HepG2 (cell line): Measurements from ENCODE around the gene KCNT1. TPM values are rescaled to one million over a fixed set of nuclear protein-coding genes. Genes with fewer than 3 reads are reported as not detected.

ENCODE experiments used
- ATAC-seq: fragments of 200-7000 bp; cut with Tn5 transposase; 3 replicates; pipeline ENCODE4 v1.9.1; 2020; ENCODE audit warnings: mild to moderate bottlenecking, moderate library complexity
- BruUV-seq: library from RNA; stranded (reverse); fragments of 400-500 nt; replicated peaks from 2 replicates; lab custom pipeline; 2021; lab: Mats Ljungman, UMichigan
- CTCF ChIA-PET: fragments of 300-600 bp; formaldehyde crosslinking; extraction: SDS; loops from one replicate; lab custom pipeline; 2021; ENCODE audit warnings: low total read pairs, inconsistent platforms, low intra/inter-chr PET ratio; lab: Yijun Ruan, JAX
- POLR2A ChIA-PET: fragments of 350-600 bp; sonication (Branson Sonifier 250); formaldehyde crosslinking; loops from one replicate; lab custom pipeline; 2020; ENCODE audit warnings: antibody characterized with exemption, inconsistent platforms; lab: Yijun Ruan, JAX
- DNase-seq: peaks from one replicate; pipeline ENCODE4 v3.0.0-alpha.2; 2015; ENCODE audit warnings: low spot score
- FAIRE-seq: peaks from 3 replicates; lab custom pipeline; 2011; peaks lifted over from hg19 to GRCh38; lab: Jason Lieb, UNC
- H2AFZ ChIP-seq: one replicate; pipeline ENCODE4 v1.6.1; 2011; ENCODE audit warnings: low read length, inconsistent platforms
- H3K27ac ChIP-seq: fragments of 300-600 bp; 3 replicates; pipeline ENCODE4 v1.8.0; 2011; ENCODE audit warnings: mixed run types, mild to moderate bottlenecking, mixed read lengths, low read length, inconsistent platforms; ENCODE audit not compliant: insufficient read depth; ENCODE audit errors: extremely low read length
- H3K27me3 ChIP-seq, 2 experiments: fragments of 200-600 bp in 1 of 2; 2 replicates in 1 of 2; 3 replicates in 1 of 2; pipeline versions ENCODE4 v1.6.0 to v1.8.0; 2011; ENCODE audit warnings: low read length in 2 of 2, mild to moderate bottlenecking in 2 of 2, moderate library complexity in 2 of 2, inconsistent platforms in 1 of 2; ENCODE audit not compliant: insufficient read depth in 2 of 2, control insufficient read depth in 1 of 2
- H3K36me3 ChIP-seq, 2 experiments: fragments of 200-600 bp in 1 of 2; replicated peaks in 1 of 2; 2 replicates in 1 of 2; 3 replicates in 1 of 2; pipeline versions ENCODE4 v1.5.1 to v1.8.0; 2011; ENCODE audit warnings: low read length in 2 of 2, inconsistent platforms in 1 of 2; ENCODE audit not compliant: insufficient read depth in 2 of 2, control insufficient read depth in 1 of 2
- H3K4me1 ChIP-seq: 2 replicates; pipeline ENCODE4 v1.5.1; 2012; ENCODE audit warnings: low read length, inconsistent platforms; ENCODE audit not compliant: insufficient read depth
- H3K4me2 ChIP-seq: 2 replicates; pipeline ENCODE4 v1.6.0; 2011; ENCODE audit warnings: low read depth, low read length, inconsistent platforms
- H3K4me3 ChIP-seq, 3 experiments: fragments of 200-600 bp in 1 of 3; sonication (generic), shearing (Covaris generic) in 1 of 3; replicated peaks in 1 of 3; 2 replicates each; pipeline ENCODE4 v1.5.1; 2011 to 2016; ENCODE audit warnings: low read length in 3 of 3, inconsistent platforms in 2 of 3, low read depth in 2 of 3, mild to moderate bottlenecking in 2 of 3, control low read depth in 1 of 3, mixed read lengths in 1 of 3; ENCODE audit not compliant: insufficient read depth in 1 of 3
- H3K79me2 ChIP-seq: one replicate; pipeline ENCODE4 v1.6.1; 2011; ENCODE audit warnings: low read length, inconsistent platforms; ENCODE audit not compliant: insufficient read depth
- H3K9ac ChIP-seq: 2 replicates; pipeline ENCODE4 v1.6.0; 2011; ENCODE audit warnings: mild to moderate bottlenecking, low read depth, low read length, inconsistent platforms; ENCODE audit not compliant: insufficient read depth
- H3K9me3 ChIP-seq: 2 replicates; pipeline ENCODE4 v1.5.1; 2012; ENCODE audit warnings: mild to moderate bottlenecking, low read length
- H4K20me1 ChIP-seq: 2 replicates; pipeline ENCODE4 v1.6.0; 2011; ENCODE audit warnings: inconsistent platforms, mild to moderate bottlenecking, low read length, moderate library complexity; ENCODE audit not compliant: insufficient read depth
- EZH2 ChIP-seq: conservative IDR thresholded peaks from 2 replicates; pipeline ENCODE4 v1.6.1; 2012; ENCODE audit warnings: mild to moderate bottlenecking, low read depth, low read length, moderate library complexity
- GABPA ChIP-seq, 2 experiments: IDR thresholded peaks; 2 replicates each; pipeline ENCODE4 v1.6.1; 2011 to 2016; ENCODE audit warnings: low read depth in 2 of 2, low read length in 1 of 2, missing biosample characterization in 1 of 2, missing genetic modification characterization in 1 of 2
- HDAC1 ChIP-seq: sonication (generic); formaldehyde crosslinking; IDR thresholded peaks from 2 replicates; pipeline ENCODE4 v1.5.1; 2020; ENCODE audit warnings: mild to moderate bottlenecking, missing genetic modification reagents
- HNF4A ChIP-seq: sonication (generic); formaldehyde crosslinking; IDR thresholded peaks from 2 replicates; pipeline ENCODE4 v1.4.0; 2020; ENCODE audit warnings: missing genetic modification reagents
- MBD4 ChIP-seq: IDR thresholded peaks from 2 replicates; pipeline ENCODE4 v1.6.1; 2012; ENCODE audit warnings: low read length, inconsistent platforms, borderline replicate concordance
- REST ChIP-seq, 2 experiments: IDR thresholded peaks; 2 replicates each; pipeline ENCODE4 v1.6.1; 2011 to 2012; ENCODE audit warnings: low read length in 2 of 2, borderline replicate concordance in 1 of 2, low read depth in 1 of 2, mild to moderate bottlenecking in 1 of 2, moderate library complexity in 1 of 2
- SALL2 ChIP-seq: sonication (generic); formaldehyde crosslinking; IDR thresholded peaks from 2 replicates; pipeline ENCODE4 v1.8.1; 2023; ENCODE audit warnings: mild to moderate bottlenecking, missing genetic modification reagents, inconsistent platforms
- SMAD3 ChIP-seq: sonication (generic); formaldehyde crosslinking; IDR thresholded peaks from 2 replicates; pipeline ENCODE4 v1.4.0; 2020; ENCODE audit warnings: missing genetic modification reagents
- ZBED4 ChIP-seq: sonication (generic); formaldehyde crosslinking; IDR thresholded peaks from 2 replicates; pipeline ENCODE4 v1.4.0; 2020; ENCODE audit warnings: missing genetic modification reagents, borderline replicate concordance
- ZFP41 ChIP-seq: sonication (generic); formaldehyde crosslinking; IDR thresholded peaks from 2 replicates; pipeline ENCODE4 v1.4.0; 2020; ENCODE audit warnings: mild to moderate bottlenecking, missing genetic modification reagents, borderline replicate concordance
- ZIK1 ChIP-seq: sonication (generic); formaldehyde crosslinking; IDR thresholded peaks from 2 replicates; pipeline ENCODE4 v1.5.0; 2020; ENCODE audit warnings: mild to moderate bottlenecking, low read depth, missing genetic modification reagents, borderline replicate concordance
- ZNF780A ChIP-seq: sonication (generic); formaldehyde crosslinking; IDR thresholded peaks from 2 replicates; pipeline ENCODE4 v1.8.0; 2022; ENCODE audit warnings: mild to moderate bottlenecking, missing genetic modification reagents, moderate library complexity
- ZNF883 ChIP-seq: sonication (generic); formaldehyde crosslinking; IDR thresholded peaks from 2 replicates; pipeline ENCODE4 v1.5.1; 2020; ENCODE audit warnings: mild to moderate bottlenecking, missing genetic modification reagents; ENCODE audit errors: not compliant biosample characterization
- WGBS: methylation state at CpG from one replicate; pipeline ENCODE4 v1.1.6; 2017; ENCODE audit warnings: low lambda C conversion rate; 5-methylcytosine and 5-hydroxymethylcytosine counted together
- in situ Hi-C: cut with HindIII; loops from 2 replicates; pipeline ENCODE4 v1.10.0; 2017; ENCODE audit warnings: low pct_unique_long_range_greater_than_20kb; ENCODE audit not compliant: extremely low pct_ligation_motif_present
- intact Hi-C: fragments of 100-400 bp; cut with micrococcal nuclease; formaldehyde crosslinking; loops from one replicate; pipeline ENCODE4 v1.10.0; 2022; ENCODE audit not compliant: unreplicated experiment
- polyA plus RNA-seq, 8 experiments: library from polyadenylated mRNA; depleted of rRNA in 3 of 8; stranded (reverse) in 7 of 8; unstranded in 1 of 8; fragments of >200 nt; fragmentation: Illumina TruSeq in 4 of 8; extraction: Trizol in 4 of 8; gene quantifications; 2 replicates each; pipeline versions ENCODE4 v1.2.1 to v1.2.3, GENCODE V29; 2011 to 2016; ENCODE audit warnings: low read depth in 4 of 8, missing spikeins in 1 of 8, mixed read lengths in 1 of 8; ENCODE audit not compliant: insufficient read depth in 1 of 8
- total RNA-seq, 5 experiments: library from RNA; depleted of rRNA; stranded (reverse); fragments of >200 nt; fragmentation: Illumina TruSeq; extraction: Trizol; gene quantifications; 2 replicates each; pipeline ENCODE4 v1.2.3, GENCODE V29; 2016; ENCODE audit warnings: low read depth in 1 of 5

The KCNT1 gene
- total and polyA plus RNA-seq, 2 of the 13 experiments (the other 11 are each of a cell fraction or from before 2014, with no cell fraction given), result not detected

DNA sequence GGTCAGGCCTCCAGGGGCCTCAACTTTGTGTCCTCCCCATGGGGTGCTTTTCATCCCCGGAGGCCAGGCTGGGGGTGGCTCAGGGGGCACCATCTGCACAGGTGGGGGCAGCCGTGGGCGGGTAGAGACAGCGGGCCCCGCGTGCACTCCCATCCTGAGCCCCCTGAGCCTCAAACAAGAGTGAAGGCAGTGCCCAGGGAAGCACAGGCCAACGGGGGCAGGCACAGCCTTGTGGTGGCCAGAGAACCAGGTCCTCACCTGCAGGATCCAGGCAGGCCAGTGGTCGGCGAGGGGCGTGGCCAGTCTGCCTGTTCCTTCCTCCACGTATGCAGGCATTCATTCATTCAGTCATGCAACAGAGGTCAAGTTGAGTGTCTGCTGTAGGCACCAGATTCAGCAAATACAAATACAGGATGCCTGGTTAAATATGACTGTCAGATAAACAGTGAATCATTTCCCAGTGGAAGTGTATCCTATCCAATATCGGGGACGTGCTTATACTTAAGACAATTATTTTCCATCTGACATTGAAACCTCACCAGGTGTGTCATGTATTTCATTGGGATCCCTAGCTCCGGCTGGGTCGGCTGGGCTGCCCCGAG is 22.3 kb downstream of the KCNT1 start:
- DNase-seq, result no peak
- no TSS peak for BruUV-seq
- in situ Hi-C loops, result no loop called here

More for the DNA sequence above, 22.3 kb downstream of the KCNT1 start:
- H2AFZ ChIP-seq, result no peak overlapping the region
- intact Hi-C loops, result no loop called here
- no peaks in the 10 kb centered on the region for H3K4me1 ChIP-seq
- H3K4me2 ChIP-seq, result no peak overlapping the region
- 2% methylated on average over 5 of the region's 16 CpGs for WGBS
- no peaks in the 10 kb centered on the region for H3K9me3 ChIP-seq
- no peak for TF ChIP-seq MBD4
- no peak for TF ChIP-seq EZH2
- no peak for TF ChIP-seq SMAD3
- no peak for TF ChIP-seq HNF4A
- TF ChIP-seq ZFP41 (CRISPR knock-in tag), result no peak
- TF ChIP-seq ZIK1 (CRISPR knock-in tag), result no peak
- TF ChIP-seq ZBED4, result no peak
- TF ChIP-seq GABPA (IDR thresholded peaks at IDR 0.05; ENCODE audit: low read depth, low read length), result no peak
- no peak for TF ChIP-seq GABPA (CRISPR knock-in tag; IDR thresholded peaks at IDR 0.05; ENCODE audit: low read depth)
- TF ChIP-seq HDAC1 (CRISPR knock-in tag), result no peak
- TF ChIP-seq SALL2 (CRISPR knock-in tag), result no peak
- TF ChIP-seq REST (IDR thresholded peaks at IDR 0.05; ENCODE audit: borderline replicate concordance in 1 of 2, low read depth in 1 of 2, low read length in 2 of 2), result no peak
- TF ChIP-seq ZNF780A (CRISPR knock-in tag), result no peak
- no peak for TF ChIP-seq ZNF883 (CRISPR knock-in tag)
- H3K27ac ChIP-seq, result no peak overlapping the region
- POLR2A ChIA-PET, result no interaction called here
- no peak overlapping the region for H3K9ac ChIP-seq
- FAIRE-seq, result no peak
- no peak for ATAC-seq
- no peaks in the 10 kb centered on the region for H4K20me1 ChIP-seq
- H3K4me3 ChIP-seq, result no peak overlapping the region
- no peaks in the 10 kb centered on the region for H3K36me3 ChIP-seq
- no peaks in the 10 kb centered on the region for H3K79me2 ChIP-seq
- CTCF ChIA-PET, result no interaction called here
- H3K27me3 ChIP-seq, result peaks cover 23 to 77% of the 10 kb centered on the region in 2 experiments; a peak in 4 of 5 replicates
